ENCODE results near the gene DUSP12.

DNA sequence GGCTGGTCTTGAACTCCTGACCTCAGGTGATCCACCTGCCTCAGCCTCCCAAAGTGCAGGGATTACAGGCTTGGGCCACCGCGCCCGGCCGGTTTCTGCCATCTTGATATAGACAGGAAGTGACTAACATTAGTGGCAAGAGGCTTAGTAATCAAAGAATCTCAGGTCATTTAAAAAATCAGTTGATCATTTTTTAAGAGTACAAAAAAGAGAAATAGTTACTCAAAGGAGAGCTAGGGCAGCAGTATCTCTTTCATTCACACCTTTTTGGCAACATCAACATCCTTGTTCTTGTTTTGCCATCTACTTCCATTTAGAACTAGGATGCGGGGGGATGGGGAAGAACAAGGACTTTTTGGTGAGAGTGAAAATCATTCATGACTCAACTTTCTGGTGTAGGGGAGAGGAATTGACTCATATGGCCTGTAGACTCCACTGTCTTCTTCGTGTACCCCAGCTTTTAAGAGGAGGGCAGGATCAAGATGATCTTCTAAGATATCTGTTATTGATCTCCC lies 19.5 kb upstream of the DUSP12 start:
- TF ChIP-seq, protein P1, sequence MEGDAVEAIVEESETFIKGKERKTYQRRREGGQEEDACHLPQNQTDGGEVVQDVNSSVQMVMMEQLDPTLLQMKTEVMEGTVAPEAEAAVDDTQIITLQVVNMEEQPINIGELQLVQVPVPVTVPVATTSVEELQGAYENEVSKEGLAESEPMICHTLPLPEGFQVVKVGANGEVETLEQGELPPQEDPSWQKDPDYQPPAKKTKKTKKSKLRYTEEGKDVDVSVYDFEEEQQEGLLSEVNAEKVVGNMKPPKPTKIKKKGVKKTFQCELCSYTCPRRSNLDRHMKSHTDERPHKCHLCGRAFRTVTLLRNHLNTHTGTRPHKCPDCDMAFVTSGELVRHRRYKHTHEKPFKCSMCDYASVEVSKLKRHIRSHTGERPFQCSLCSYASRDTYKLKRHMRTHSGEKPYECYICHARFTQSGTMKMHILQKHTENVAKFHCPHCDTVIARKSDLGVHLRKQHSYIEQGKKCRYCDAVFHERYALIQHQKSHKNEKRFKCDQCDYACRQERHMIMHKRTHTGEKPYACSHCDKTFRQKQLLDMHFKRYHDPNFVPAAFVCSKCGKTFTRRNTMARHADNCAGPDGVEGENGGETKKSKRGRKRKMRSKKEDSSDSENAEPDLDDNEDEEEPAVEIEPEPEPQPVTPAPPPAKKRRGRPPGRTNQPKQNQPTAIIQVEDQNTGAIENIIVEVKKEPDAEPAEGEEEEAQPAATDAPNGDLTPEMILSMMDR (conservative IDR thresholded peaks at IDR 0.05 in 1 of 2, IDR thresholded peaks at IDR 0.05 in 1 of 2; ENCODE audit: extremely low read depth in 1 of 2, insufficient read depth in 1 of 2, low read depth in 1 of 2, low read length in 2 of 2), result no peak
- no peak for TF ChIP-seq EZH2 (IDR thresholded peaks at IDR 0.05; ENCODE audit: borderline replicate concordance, low read length)

All from mammary epithelial cell (primary cell).